TTC549 (cell line): ENCODE data around the gene TNFSF10.
"Not testable (repeated sequence)": the region's sequence is repeated elsewhere in the genome, so short reads cannot be mapped to it uniquely, and the experiment has no call there.

Experiments
- FAIRE-seq: peaks from 2 replicates; lab custom pipeline; 2012; peaks lifted over from hg19 to GRCh38; lab: Jason Lieb, UNC

Gene TNFSF10

DNA sequence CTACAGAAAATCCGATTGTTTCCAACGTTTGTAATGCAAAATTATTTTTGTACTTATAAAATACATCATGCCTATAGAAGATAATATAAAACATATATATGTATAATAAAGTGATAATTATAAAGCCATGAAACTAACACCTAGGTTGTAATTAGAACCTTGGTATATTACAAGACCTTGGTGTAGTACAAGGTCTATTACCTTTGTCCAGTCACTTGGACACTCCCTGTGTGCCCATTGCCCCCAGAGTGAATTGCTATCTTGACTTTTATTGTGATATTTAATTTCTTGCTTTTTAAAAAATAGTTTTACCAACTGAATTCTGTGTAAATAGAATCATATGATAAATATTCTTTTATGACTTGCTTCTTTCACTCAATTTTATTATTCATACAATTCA, 20.7 kb upstream of the TNFSF10 start:
- no peak for FAIRE-seq

DNA sequence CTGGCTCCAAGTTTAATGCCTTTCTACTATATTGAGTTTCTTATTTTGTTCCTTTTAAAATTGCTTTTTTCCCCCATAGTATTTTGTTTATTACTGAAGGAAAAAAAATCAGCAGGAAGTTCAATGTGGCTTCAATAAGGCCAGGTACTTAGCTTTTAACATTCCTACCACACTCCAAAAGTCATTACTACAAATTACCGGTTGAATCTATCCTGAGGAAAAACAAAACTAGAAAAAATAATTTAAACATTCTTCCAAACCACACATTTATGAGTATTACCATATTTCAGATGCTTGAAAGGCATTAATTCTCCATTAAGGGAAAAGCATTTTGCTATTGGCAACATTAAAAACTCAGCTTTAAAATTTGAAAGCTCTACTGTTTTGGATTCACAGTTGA, 20.2 kb upstream of the TNFSF10 start:
- no peak for FAIRE-seq

- FAIRE-seq: no peak
These were observed 19.8 kb upstream of the TNFSF10 start for GRCh38 chr3:172542999-172543398.

- FAIRE-seq: no peak
These were observed 18.8 kb upstream of the TNFSF10 start for GRCh38 chr3:172541945-172542488.

DNA sequence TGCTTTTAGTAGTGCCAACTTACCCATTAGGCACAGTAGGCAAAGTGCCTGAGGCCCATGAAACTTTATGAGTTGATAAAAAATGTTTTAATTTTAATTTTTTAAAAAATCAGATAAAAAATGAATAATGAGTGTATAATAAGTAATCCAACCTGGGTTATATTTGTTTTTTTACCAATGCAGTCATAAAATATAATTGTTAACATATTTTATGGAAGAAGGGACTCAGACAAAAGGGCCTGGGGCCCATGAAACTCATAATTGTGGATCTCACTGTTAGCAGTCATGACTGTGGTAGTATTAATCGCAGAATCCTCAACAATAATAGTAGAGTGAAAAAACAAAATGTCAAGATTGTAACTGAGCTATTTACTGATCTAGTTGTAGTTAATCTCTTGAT, 16.8 kb upstream of the TNFSF10 start:
- no peak for FAIRE-seq

GRCh38 chr3:172539273-172539672, 16.0 kb upstream of the TNFSF10 start:
- no peak for FAIRE-seq

DNA sequence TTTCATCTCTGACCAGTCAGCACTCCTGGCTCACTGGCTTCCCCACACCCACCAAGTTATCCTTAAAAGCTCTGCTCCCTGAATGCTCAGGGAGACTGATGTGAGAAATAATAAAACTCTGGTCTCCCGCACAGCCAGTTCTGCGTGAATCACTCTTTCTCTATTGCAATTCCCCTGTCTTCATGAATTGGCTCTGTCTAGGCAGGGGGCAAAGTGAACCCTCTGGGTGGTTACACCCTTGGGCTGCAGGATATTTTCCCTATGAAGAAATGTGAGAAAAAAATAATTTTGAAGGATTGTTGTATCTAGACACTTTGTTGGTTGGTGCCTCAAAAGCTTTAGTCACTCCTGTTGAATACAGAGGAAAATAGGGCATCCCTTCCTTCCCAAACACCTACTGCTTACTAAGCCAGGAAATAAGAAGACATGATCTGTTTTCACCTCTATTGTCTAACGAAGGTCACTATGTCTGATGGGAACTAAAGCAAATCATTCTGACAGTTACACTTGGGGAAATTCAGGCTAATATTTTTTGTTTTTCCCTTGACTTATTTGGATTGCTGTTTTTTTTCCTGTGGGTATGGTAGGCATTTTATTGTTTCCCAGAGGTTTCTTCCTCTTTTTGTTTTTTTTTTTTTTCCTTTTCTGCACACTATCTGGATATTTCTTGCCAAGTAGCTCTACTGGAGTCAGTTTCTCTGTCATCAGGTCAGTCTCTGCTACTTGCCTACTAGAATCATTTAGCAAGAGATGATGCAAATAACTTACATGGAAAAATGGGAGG, 15.3 kb upstream of the TNFSF10 start:
- no peak for FAIRE-seq

DNA sequence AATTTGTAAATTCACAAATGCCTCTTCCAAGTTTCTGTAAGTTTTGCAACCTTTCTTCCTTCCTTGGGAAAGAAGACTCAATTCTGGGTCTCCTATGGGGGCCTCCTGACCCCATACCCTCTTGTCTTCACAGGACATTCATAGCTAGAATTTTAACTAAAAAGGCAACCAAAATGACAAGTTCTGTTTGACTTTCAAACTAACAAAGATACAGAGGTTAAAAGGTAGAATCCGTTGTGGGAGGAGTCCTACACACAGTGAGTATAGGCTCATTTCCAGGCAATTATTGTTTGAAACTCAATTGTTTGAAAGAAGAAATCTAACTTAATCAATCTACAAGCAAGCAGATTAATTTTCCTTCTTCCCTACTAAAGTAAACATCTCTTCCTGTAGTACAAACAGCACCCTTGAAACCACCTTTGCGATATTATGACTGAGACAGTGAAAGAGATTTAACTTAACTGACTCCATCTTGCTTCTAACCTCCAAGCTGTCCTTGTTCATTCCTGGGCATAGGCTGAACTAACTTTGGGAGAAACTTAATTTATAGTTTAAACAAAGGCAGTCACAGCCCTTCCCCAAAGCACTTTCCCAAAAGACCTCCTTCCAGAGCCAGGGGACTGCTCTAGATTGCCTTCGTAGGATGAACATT, 14.4 kb upstream of the TNFSF10 start:
- no peak for FAIRE-seq

GRCh38 chr3:172536993-172537419, 13.8 kb upstream of the TNFSF10 start:
- no peak for FAIRE-seq

DNA sequence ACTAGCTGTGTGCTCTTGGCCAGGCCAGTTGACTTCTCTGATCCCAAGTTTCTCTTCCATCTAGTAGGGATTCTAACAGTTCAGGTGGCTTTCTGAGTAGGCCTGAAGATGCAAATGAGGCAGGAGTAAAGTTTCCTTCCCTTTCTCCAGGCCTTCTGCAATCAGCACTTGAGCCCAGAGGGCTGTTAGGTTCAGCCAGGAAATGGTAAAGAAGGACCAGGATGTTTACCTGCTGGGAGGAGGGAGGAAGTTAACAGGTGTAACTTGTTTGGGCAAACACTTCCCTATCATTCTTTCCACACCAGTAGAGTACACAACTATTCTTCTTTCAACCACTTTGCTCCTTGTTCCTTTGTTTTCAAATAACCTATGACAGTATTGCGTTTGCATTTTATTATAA, 13.3 kb upstream of the TNFSF10 start:
- no peak for FAIRE-seq

DNA sequence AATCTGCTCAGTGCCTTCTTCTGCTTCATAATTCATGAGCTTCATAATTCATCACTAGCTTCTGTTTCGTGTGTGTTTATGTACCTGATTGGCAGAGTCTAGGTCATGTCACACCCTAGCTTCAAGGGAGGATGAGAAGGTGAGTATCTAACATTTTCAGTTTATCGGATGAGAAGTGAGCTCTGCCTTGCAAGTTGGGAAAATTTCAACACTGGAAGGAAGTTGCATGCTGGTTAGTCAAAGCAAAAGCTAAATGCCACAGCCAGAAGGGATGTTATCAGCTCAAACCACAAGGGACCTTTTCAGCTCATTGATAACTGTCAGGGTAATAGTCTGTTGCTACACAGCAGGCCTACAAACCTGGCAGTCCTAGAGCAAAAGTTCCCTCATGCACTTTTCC, 7.3 kb upstream of the TNFSF10 start:
- no peak for FAIRE-seq

DNA sequence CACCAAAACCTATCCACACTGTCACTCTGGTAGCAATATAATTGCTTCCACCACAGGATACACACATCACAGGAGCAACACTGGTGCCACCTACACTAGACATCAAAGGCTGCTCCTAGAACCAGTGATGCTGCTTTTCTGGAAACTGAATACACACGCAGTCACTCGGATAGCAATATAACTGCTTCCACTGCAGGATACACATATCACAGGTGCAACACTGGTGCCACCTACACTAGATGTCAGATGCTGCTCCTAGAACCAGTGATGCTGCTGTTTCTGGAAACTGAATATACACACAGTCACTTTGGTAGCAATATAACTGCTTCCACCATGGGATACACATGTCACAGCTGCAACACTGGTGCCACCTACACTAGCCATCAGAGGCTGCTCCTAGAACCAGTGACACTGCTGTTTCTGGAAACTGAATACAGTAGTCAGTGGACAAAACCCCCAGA, 6.9 kb upstream of the TNFSF10 start:
- FAIRE-seq: no peak

- no peak for FAIRE-seq
These were observed 5.4 kb upstream of the TNFSF10 start for GRCh38 chr3:172528677-172529076.

GRCh38 chr3:172527306-172527705, 4.1 kb upstream of the TNFSF10 start:
- FAIRE-seq: no peak

GRCh38 chr3:172525116-172525613, 1.9 kb upstream of the TNFSF10 start:
- FAIRE-seq: no peak

- FAIRE-seq: no peak
These were observed 1.4 kb upstream of the TNFSF10 start for GRCh38 chr3:172524611-172525010.

DNA sequence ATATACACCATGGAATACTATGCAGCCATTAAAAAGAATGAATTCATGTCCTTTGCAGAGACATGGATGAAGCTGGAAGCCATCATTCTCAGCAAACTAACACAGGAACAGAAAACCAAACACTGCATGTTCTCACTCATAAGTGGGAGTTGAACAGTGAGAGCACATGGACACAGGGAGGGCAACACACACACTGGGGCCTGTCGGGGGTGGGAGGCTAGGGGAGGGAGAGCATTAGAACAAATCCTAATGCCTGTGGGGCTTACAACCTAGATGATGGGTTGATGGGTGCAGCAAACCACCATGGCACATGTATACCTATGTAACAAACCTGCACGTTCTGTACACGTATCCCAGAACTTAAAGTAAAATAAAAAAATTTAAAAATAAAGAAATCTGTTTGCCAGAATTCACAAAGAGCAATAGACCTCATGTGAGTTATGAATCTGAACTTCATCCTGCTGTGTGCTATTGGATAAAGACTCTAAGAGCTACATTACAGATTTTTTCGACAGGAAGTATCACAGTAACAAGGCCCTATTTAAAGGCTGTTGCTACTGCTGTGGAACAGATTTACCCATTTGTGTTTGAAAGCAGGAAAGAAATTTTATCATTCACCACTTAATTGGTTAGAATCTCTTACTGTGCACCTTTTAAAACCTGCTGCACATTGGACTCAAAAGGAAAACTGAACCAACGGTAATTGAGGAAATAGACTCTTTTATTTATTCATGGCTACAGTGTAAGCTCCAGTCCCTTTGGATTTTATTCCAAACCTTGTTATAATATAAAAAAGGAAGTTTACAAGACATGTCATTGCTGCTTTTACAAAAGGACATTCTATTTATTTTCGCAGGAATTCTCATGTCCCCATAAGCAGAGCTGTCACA, 1.1 kb downstream of the TNFSF10 start:
- FAIRE-seq: not testable (repeated sequence)

DNA sequence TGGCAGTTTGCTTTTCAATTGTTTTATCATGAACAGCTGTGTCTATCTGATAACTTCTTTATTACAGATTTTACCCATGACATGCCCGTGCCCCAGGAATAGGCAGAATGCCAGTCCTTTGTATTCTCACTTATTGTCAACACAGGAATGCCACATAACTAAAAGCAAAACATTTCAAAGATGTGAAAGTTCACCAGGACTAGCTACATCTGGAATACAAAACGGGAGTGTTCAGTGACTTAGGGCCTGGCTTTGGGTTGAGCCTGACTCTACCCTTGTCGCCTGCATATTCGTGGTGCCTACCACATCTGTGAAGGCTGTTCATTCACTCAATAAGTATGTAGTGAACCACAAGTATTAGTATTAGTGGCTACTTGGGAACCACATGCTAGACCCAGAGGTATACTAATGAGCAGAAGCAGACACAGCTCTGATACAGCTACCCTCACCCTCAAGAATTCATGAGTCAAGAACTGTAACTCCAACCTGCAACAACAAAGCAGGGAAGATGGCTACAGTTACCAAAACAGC, 2.9 kb downstream of the TNFSF10 start:
- no peak for FAIRE-seq

GRCh38 chr3:172519740-172520139, 3.5 kb downstream of the TNFSF10 start:
- FAIRE-seq: no peak

DNA sequence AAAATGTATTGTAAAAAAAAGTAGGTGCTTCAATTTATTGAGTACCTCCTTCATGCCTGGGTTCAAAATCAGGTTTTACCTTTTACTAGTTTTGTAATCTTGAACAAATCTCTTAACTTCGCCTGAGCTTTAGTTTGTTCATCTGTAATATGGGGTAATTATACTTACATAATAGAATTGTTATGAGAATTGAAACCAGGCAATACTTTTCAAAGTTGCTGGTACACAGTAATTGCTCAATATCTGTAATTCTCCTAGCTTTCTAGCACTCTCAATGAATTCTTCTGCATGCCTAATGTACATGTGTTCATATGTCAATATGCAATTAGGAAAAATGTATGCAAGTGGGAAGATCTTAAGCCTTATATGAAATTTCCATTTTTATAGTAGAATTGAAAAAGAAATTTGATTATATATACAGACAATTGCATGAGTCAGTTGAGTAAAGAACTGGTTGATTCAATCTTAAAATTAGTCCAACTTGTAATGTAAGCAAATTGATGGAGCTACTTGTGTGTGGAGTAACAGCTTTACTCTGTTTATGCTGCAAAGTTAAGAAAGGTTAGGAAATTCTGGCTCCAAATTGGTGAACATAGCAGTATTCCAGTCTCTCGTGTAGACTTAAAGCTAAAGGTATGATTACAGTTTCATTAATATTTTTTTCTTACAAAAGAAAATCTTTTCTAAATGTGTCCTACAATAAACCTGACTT, 4.1 kb downstream of the TNFSF10 start:
- no peak for FAIRE-seq

- FAIRE-seq: no peak
These were observed 5.3 kb downstream of the TNFSF10 start for GRCh38 chr3:172517859-172518466.
